HAP-1 (cell line): ENCODE measurements around the gene BCL10.
A peak's percentile ranks its signal among the peaks of the same experiment; 100 is the strongest.

Experiments
- DNase-seq, 2 experiments: peaks; one replicate each; pipeline ENCODE4 v3.0.0-alpha.2; 2016 to 2020; ENCODE audit warnings: low spot score in 2 of 2
- H3K27me3 ChIP-seq: fragments of 250-450 bp; sonication (Bioruptor Pico); 2 replicates; pipeline ENCODE4 v1.5.1; 2020; ENCODE audit warnings: low read depth, mild to moderate bottlenecking, moderate library complexity
- H3K36me3 ChIP-seq: fragments of 250-450 bp; sonication (Bioruptor Pico); replicated peaks from 2 replicates; pipeline ENCODE4 v1.5.1; 2020; ENCODE audit warnings: mild to moderate bottlenecking
- H3K4me1 ChIP-seq: fragments of 250-450 bp; sonication (Bioruptor Pico); 2 replicates; pipeline ENCODE4 v1.5.1; 2020; ENCODE audit warnings: mild to moderate bottlenecking
- H3K4me3 ChIP-seq: fragments of 250-450 bp; sonication (Bioruptor Pico); 2 replicates; pipeline ENCODE4 v1.5.1; 2020; ENCODE audit warnings: mild to moderate bottlenecking, moderate library complexity
- H3K9me3 ChIP-seq: fragments of 250-450 bp; sonication (Bioruptor Pico); 2 replicates; pipeline ENCODE4 v1.5.1; 2020; ENCODE audit warnings: mild to moderate bottlenecking, moderate library complexity
- in situ Hi-C: fragments of 300-500 bp; cut with MboI; formaldehyde crosslinking; loops from 3 replicates; pipeline ENCODE4 v1.14.3; 2020; ENCODE audit warnings: low sequenced_read_pairs, inconsistent platforms, mixed read lengths

Gene BCL10

DNA sequence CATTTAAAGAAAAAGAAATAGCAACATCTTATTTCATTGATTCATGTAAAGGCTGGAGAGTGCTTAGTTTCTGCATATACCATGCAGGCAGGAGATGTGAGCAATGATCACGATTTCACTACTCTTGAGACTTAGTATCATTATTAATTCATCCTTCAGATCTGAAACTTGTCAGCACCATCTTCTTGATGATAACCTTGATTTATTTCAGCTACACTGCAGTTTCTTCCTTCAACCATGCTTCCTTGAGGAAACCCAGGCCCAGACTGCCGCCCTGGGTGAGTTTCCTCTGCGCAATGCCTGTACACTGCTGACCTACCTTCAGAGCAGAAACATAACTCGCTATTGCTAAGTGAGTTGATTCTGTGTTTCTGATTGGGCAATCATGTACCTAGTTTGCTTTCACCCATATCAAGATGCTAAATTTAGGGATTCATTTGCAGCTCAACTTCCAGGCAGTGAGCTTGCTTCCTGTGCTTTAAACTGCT lies 13.5 kb upstream of the BCL10 start:
- no peak for DNase-seq
- no peaks in the 10 kb centered on the region for H3K9me3 ChIP-seq
- no peak overlapping the region for H3K4me3 ChIP-seq
- H3K4me1 ChIP-seq, result no peaks in the 10 kb centered on the region
- no peaks in the 10 kb centered on the region for H3K36me3 ChIP-seq
- in situ Hi-C loops, result no loop called here
- no peaks in the 10 kb centered on the region for H3K27me3 ChIP-seq

DNA sequence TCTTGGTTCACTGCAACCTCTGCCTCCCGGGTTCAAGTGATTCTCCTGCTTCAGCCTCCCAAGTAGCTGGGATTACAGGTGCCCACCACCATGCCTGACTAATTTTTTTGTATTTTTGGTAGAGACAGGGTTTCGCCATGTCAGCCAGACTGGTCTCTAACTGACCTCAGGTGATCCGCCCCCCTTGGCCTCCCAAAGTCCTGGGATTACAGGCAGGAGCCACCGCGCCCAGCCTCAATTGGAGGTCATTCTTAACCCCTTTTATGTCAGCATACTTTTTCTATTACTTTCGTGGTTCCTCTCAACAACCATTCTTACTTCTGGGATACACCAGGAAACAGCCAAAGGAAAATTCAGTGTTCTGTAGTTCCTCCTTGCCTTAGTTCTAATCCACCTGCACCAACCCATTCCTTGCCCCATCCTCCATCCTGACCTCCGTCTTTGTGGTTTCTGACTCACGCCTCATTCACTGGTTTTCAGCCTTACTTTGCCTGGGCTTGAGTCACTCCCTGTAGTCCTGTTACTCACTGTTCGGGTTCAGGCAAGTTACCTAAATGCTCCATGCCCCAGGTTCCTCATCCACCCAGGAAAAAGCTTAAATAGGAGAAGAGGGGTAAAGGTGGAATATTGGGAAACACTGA lies 12.9 kb upstream of the BCL10 start:
- no peaks in the 10 kb centered on the region for H3K4me1 ChIP-seq
- H3K36me3 ChIP-seq, result no peaks in the 10 kb centered on the region
- no peaks in the 10 kb centered on the region for H3K9me3 ChIP-seq
- in situ Hi-C loops, result no loop called here
- no peaks in the 10 kb centered on the region for H3K27me3 ChIP-seq
- DNase-seq, result no peak
- no peak overlapping the region for H3K4me3 ChIP-seq

DNA sequence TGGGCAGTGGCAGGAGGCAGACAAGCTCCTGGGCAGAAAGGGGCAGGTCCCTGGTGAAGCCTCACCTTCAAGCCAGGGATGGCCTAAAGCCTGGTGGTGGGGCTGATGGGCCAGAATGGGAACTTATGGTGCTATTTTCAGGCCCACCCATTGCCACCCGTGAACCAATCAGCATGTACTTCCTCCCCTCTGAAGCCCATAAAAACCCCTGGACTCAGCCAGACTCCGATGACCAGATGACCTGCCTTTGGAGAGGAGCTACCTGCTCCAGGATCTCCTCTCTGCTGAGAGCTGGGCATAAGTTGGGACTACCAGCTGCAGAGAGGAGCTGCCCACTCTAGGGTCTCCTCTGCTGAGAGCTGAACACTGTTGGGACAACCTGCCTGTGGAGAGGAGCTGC lies 7.8 kb upstream of the BCL10 start:
- in situ Hi-C loops, result no loop called here
- no peaks in the 10 kb centered on the region for H3K27me3 ChIP-seq

DNA sequence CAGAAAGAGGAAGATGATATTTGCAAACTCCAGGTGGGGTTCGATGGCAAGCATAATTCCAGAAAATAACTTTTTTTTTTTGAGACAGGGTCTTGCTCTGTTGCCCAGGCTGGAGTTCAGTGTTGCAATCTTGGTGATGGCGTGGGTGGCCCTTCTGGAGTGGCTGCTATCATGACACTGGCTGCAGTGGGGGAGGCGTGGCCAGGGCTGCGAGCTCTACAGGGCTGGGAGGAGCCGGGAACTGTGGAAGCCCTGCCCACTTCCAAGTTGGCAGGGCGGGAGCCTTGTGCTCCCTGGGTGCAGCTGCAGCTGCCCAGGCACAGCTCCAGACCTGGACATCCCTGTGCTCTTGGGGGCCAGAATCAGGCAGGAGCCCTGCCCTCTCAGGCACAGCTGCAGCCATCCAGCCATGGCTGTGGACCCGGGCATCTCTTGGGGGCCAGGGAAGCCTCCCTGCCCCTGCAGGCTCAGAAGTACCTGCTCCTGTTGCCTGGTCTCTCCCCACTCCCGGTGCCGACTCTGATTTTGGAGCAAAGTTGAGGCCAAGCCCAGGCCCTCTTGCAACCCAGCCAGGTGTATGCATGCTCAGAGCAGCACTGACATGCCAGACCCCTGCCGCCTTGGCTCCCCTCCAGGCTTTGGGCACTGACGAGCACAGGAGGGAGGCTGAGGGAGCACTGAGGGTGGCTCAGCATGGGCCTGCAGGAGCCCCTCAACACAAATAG lies 7.2 kb upstream of the BCL10 start:
- Histone ChIP-seq H3K9me3 (no peaks in the 10 kb centered on the region), H3K27me3 (no peaks in the 10 kb centered on the region), H3K4me1 (no peaks in the 10 kb centered on the region; the same call in 1 of the 2 replicates), H3K4me3 (no peak overlapping the region), H3K36me3 (no peaks in the 10 kb centered on the region)
- in situ Hi-C loops, result no loop called here
- peak in 1 of 2 experiments; percentile 40 for DNase-seq

More for the DNA sequence above, 7.8 kb upstream of the BCL10 start:
- Histone ChIP-seq H3K4me1 (no peaks in the 10 kb centered on the region; the same call in 1 of the 2 replicates), H3K36me3 (no peaks in the 10 kb centered on the region), H3K9me3 (no peaks in the 10 kb centered on the region), H3K4me3 (no peak overlapping the region)
- DNase-seq, result no peak

DNA sequence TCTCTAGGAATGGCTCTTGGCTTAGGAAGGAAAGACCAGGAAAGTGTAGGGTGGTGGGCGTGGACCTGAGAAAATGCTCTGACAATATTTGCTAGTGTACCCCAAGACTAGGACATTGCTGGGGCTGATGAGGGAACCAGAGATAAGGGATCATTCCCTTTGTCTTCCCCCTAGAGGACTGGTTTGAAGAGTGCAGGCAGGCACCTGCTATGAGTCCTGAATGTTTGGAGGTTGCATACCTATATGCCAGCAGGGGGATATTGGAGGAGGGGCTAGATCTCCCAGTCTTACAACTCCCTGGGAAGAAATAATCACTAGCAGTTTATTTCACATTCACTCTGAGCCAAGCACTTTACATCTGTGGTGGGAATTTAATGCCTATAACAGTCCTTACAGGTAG lies 6.0 kb upstream of the BCL10 start:
- DNase-seq, result peak in 1 of 2 experiments; percentile 19
- Histone ChIP-seq H3K4me3 (no peak overlapping the region), H3K36me3 (no peaks in the 10 kb centered on the region), H3K9me3 (no peaks in the 10 kb centered on the region), H3K27me3 (no peaks in the 10 kb centered on the region), H3K4me1 (no peaks in the 10 kb centered on the region; the same call in 1 of the 2 replicates)
- in situ Hi-C loops, result no loop called here

DNA sequence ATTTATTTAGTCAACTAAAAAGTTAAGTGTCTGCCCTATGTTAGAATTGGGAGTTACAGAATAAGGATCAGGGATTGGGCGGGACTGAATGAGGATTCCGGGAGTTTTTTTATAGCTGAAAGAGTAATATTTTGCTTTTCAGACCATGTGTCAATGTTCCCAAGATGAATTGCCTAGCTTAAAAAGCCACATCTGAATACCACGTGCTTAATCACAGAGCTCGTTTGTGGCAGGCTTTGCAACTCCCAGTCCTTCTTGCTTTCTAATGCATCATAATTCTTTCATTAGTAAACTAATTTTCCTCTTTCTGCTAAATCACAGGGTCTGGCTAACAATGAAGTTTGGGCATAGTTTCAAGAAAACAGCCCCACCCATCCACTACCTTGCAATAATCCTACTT lies 4.2 kb upstream of the BCL10 start:
- Histone ChIP-seq H3K36me3 (no peaks in the 10 kb centered on the region; the same call in 1 of the 2 replicates), H3K27me3 (no peaks in the 10 kb centered on the region), H3K9me3 (no peaks in the 10 kb centered on the region), H3K4me3 (no peak overlapping the region), H3K4me1 (peaks cover 2% of the 10 kb centered on the region; the same call in 1 of the 2 replicates)
- in situ Hi-C loops, result no loop called here
- DNase-seq, result no peak

DNA sequence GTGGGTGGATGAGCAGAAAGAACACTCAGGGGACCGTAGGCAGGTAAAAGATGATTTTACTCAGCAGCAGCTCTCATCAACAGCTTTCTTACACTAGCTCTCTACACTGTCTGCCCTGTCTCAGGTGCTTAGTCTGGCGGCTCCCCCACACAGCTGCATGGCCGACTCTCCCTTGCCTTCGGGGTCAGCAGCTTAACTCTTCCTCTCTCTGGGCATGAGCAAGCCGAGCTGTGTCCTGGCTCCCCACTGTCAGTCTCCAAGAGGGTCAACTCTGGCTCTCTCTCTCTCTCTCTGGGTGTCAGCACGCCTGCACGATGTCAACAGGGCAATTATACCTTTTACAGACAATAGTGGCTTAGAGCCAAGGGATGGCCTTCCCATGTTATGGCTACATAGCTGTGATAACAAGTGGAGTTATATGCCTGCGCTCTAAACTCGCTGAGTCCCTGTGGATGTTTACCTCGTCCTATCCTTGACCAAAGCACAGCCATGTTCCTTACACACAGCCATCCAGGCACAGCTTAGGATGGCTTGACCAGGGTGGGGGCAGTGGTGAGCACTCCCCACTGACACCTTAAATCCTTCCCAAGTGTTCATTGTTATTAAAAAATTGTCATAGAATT lies 3.1 kb upstream of the BCL10 start:
- in situ Hi-C loops, result no loop called here
- no peaks in the 10 kb centered on the region for H3K9me3 ChIP-seq
- no peak overlapping the region for H3K4me3 ChIP-seq
- H3K27me3 ChIP-seq, result no peaks in the 10 kb centered on the region
- no peaks in the 10 kb centered on the region; the same call in 1 of the 2 replicates for H3K36me3 ChIP-seq
- H3K4me1 ChIP-seq, result peaks cover 12% of the 10 kb centered on the region
- no peak for DNase-seq

DNA sequence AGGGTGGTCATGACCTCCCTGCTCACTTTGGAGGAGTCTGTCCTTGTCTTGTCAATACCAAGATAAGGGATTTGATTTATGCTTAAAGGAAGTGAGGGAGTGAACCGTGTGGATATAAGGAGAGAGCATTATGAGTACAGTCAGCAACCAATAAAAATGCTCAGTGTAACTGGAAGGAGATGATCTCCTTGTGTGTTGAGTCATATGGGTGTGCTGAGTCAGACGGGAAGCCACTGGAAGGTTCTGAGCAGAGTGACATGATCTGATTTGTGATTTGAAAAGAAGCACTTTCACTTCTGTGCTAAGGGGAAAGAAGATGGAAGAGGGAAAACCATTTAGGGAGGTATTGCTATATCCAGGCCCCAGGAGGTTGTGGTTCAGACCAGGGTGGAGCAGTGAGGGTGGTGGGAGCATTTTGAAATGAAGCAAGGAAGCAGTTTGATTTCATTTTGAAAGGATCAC lies 2.5 kb upstream of the BCL10 start:
- in situ Hi-C loops, result no loop called here

DNA sequence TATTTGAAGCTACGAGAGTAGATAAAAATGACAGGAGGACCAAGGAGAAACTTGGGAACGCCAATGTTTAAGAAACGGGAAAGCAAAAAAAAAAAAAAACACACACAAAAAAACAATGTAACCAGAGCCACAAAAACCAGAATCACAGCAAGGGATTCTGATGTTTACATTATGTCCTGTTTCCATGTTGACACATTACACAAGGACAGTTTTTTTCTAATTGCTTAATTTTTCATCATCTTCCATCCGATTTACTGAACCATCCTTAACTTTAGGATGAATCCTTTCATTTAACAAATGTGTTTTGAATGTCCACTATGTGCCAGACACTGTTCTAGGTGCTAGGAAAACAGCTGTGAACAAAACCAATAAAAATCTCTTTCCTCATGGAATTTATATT lies 1.4 kb upstream of the BCL10 start:
- Histone ChIP-seq H3K4me1 (peaks cover 18% of the 10 kb centered on the region), H3K36me3 (no peaks in the 10 kb centered on the region; the same call in 1 of the 2 replicates), H3K4me3 (no peak overlapping the region), H3K9me3 (no peaks in the 10 kb centered on the region), H3K27me3 (no peaks in the 10 kb centered on the region)
- no peak for DNase-seq
- in situ Hi-C loops, result no loop called here

More for the DNA sequence above, 2.5 kb upstream of the BCL10 start:
- no peaks in the 10 kb centered on the region for H3K27me3 ChIP-seq
- no peak overlapping the region for H3K4me3 ChIP-seq
- no peaks in the 10 kb centered on the region; the same call in 1 of the 2 replicates for H3K36me3 ChIP-seq
- H3K4me1 ChIP-seq, result peaks cover 18% of the 10 kb centered on the region
- H3K9me3 ChIP-seq, result no peaks in the 10 kb centered on the region
- DNase-seq, result no peak

DNA sequence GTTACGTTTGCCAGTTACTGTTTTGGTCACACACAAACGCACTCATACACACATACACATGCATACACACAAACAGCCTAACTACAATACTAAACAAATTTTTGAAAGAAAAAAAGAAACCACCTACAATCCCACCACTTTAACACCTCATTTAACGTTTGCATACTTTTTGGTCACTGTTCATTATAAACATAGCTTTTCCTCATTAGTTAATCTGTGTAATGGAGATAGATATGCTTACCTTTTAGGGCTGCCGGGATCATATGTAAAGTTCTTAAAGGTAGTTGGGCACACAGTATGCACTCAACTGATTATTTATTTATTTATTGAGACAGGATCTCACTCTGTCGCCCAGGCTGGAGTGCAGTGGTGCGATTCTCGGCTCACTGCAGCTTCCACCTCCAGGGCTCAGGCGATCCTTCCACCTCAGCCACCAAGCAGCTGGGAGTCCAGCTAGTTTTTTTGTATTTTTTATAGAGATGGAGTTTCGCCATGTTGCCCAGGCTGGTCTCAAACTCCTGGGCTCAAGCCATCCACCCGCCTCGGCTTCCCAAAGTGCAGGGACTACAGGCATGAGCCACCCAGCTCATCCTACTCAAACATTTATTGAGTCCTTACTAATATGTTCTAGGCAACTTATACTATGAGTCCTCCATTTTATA lies 677 bp upstream of the BCL10 start:
- no peak for DNase-seq
- no peaks in the 10 kb centered on the region for H3K9me3 ChIP-seq
- no peaks in the 10 kb centered on the region for H3K27me3 ChIP-seq
- peak overlapping the region; percentile 94 for H3K4me3 ChIP-seq
- H3K36me3 ChIP-seq, result no peaks in the 10 kb centered on the region; the same call in 1 of the 2 replicates
- in situ Hi-C loops, result no loop called here
- peaks cover 18% of the 10 kb centered on the region for H3K4me1 ChIP-seq

DNA sequence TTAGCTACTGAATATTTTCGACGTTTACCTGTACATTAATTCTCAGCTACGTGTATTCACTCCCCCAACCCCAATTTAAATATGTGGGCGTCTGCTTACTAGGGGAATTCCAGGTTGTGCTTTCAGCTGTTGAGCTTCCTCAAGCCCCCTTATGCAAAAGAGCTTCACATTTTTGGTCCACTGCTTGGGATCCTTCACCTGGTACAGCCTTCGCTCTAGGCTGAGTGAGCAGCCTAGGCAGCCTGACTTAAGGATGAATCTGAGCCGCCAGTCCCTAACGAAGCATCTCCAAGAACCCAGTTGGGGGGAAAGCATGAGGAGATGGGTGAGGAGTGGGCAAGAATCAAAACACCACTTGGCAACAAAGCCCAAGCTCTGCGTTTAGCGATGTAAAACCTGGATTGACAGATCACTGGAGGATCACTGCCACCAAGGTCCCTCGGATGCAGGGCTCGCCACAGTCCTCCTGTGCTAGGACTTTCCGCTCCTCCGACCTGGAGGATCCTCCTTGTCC lies 674 bp downstream of the BCL10 start:
- no peak for DNase-seq
- in situ Hi-C loops, result no loop called here
- Histone ChIP-seq H3K4me1 (peaks cover 18% of the 10 kb centered on the region), H3K4me3 (peak overlapping the region; percentile 94), H3K9me3 (no peaks in the 10 kb centered on the region), H3K27me3 (no peaks in the 10 kb centered on the region), H3K36me3 (peaks cover 4% of the 10 kb centered on the region)

DNA sequence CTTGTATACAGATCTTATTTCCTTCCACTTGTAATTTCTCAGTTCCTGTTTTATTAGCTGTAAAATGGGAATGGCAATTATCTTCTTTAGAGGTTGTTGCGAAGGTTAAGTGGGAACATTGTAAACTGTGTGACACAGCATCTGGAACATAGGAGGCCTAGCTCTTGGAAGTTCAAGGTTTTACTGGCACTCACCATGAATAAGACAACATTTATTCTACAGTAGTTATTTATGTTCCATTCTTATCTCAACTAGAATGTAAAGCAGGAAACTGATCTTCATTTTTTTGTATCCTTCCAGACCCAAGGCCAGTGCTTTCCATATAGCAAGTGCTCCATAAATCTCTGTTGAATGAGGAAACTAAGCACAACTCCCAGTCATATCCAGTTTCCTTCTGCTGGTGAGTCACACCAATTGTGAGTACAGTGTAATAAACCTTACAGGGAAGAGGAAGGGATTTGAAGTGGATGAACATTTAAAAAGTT lies 1.4 kb downstream of the BCL10 start:
- in situ Hi-C loops, result no loop called here
- Histone ChIP-seq H3K36me3 (peaks cover 9% of the 10 kb centered on the region), H3K27me3 (no peaks in the 10 kb centered on the region), H3K9me3 (no peaks in the 10 kb centered on the region), H3K4me1 (peaks cover 18% of the 10 kb centered on the region), H3K4me3 (peak overlapping the region; percentile 94)
- peak in 1 of 2 experiments; percentile 40 for DNase-seq

DNA sequence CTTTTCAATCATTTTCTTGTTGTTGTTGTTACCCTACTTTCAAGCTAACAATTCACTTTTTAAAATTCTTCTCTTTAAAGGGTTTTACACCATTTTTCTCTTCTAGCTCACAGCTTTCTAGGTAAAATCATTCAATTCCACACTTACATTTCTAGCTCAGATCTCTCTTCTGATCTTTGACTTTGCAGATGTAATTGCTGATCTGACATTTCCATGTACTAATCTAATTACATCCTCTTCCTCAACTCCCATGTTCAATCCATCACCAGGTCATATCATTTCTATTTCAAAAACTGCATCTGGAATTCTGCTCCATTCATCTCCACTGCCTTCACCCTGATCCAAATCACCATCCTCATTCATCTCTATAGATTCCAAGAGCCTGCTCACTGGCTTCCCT lies 3.0 kb downstream of the BCL10 start:
- H3K4me1 ChIP-seq, result peaks cover 18% of the 10 kb centered on the region
- no peaks in the 10 kb centered on the region for H3K27me3 ChIP-seq
- peaks cover 20% of the 10 kb centered on the region for H3K36me3 ChIP-seq
- DNase-seq, result no peak
- in situ Hi-C loops, result no loop called here
- H3K4me3 ChIP-seq, result no peak overlapping the region
- H3K9me3 ChIP-seq, result no peaks in the 10 kb centered on the region
